HEK293T (cell line): Measurements from ENCODE around the gene ADIPOR2.

Source experiments
- ARNT ChIP-seq: fragments of 450-650 bp; IDR thresholded peaks from 2 replicates; pipeline ENCODE4 v1.6.1; 2017; ENCODE audit warnings: mild to moderate bottlenecking
- BHLHE40 ChIP-seq: fragments of 450-650 bp; IDR thresholded peaks from 2 replicates; pipeline ENCODE4 v1.6.1; 2016; ENCODE audit warnings: mild to moderate bottlenecking, moderate library complexity, borderline replicate concordance
- CTBP1 ChIP-seq: fragments of 450-650 bp; IDR thresholded peaks from 2 replicates; pipeline ENCODE4 v1.6.1; 2016; ENCODE audit warnings: borderline replicate concordance
- ELF4 ChIP-seq: fragments of 450-650 bp; IDR thresholded peaks from 2 replicates; pipeline ENCODE4 v1.6.1; 2017; ENCODE audit warnings: antibody characterized with exemption
- FOXA1 ChIP-seq: fragments of 450-650 bp; IDR thresholded peaks from 2 replicates; pipeline ENCODE4 v1.6.1; 2016; ENCODE audit warnings: mild to moderate bottlenecking
- FOXM1 ChIP-seq: fragments of 450-650 bp; IDR thresholded peaks from 2 replicates; pipeline ENCODE4 v1.6.1; 2017; ENCODE audit warnings: mild to moderate bottlenecking, borderline replicate concordance
- HDGF ChIP-seq: fragments of 450-650 bp; IDR thresholded peaks from 2 replicates; pipeline ENCODE4 v1.6.1; 2017; ENCODE audit warnings: antibody characterized with exemption, borderline replicate concordance
- LEF1 ChIP-seq: fragments of 450-650 bp; IDR thresholded peaks from 2 replicates; pipeline ENCODE4 v1.6.1; 2017; ENCODE audit warnings: mild to moderate bottlenecking, borderline replicate concordance
- NFRKB ChIP-seq: fragments of 450-650 bp; IDR thresholded peaks from 2 replicates; pipeline ENCODE4 v1.6.1; 2016; ENCODE audit warnings: mild to moderate bottlenecking, moderate library complexity
- SP1 ChIP-seq: fragments of 450-650 bp; IDR thresholded peaks from 2 replicates; pipeline ENCODE4 v1.6.1; 2017
- SUZ12 ChIP-seq: fragments of 450-650 bp; IDR thresholded peaks from 2 replicates; pipeline ENCODE4 v1.6.1; 2016; ENCODE audit warnings: mild to moderate bottlenecking

- no peak for TF ChIP-seq FOXM1
- no peak for TF ChIP-seq LEF1
- TF ChIP-seq NFRKB, result no peak
- no peak for TF ChIP-seq SP1
- no peak for TF ChIP-seq SUZ12
- TF ChIP-seq CTBP1, result no peak
- TF ChIP-seq FOXA1, result no peak
- no peak for TF ChIP-seq BHLHE40
- no peak for TF ChIP-seq HDGF
- TF ChIP-seq ARNT, result no peak
- TF ChIP-seq ELF4, result no peak
Measured at GRCh38 chr12:1796515-1797010, 105.7 kb downstream of the ADIPOR2 start.
